Activated CD4-positive, alpha-beta T cell treated with anti-CD3 and anti-CD28 coated beads for 1 hour (primary cell): Measurements from ENCODE around the gene CYTH4.
"Not testable (repeated sequence)": the region's sequence is repeated elsewhere in the genome, so short reads cannot be mapped to it uniquely, and the experiment has no call there.

ENCODE experiments used
- DNase-seq: peaks from one replicate; pipeline ENCODE4 v3.0.0-alpha.2; 2020

Gene CYTH4, protein sequence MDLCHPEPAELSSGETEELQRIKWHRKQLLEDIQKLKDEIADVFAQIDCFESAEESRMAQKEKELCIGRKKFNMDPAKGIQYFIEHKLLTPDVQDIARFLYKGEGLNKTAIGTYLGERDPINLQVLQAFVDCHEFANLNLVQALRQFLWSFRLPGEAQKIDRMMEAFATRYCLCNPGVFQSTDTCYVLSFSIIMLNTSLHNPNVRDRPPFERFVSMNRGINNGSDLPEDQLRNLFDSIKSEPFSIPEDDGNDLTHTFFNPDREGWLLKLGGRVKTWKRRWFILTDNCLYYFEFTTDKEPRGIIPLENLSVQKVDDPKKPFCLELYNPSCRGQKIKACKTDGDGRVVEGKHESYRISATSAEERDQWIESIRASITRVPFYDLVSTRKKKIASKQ

GRCh38 chr22:37282385-37282677 lies at the start of gene CYTH4:
Gene CYTH4, plus strand, starts transcription at chr22:37282508. Its CDS starts 62 bp downstream, at chr22:37282570.
- DNase-seq: peak; percentile 64

- DNase-seq: not testable (repeated sequence)
Measured at GRCh38 chr22:37233371-37233750, 48.9 kb upstream of the CYTH4 start.

GRCh38 chr22:37233751-37234631 lies 48.3 kb upstream of the CYTH4 start:
- no peak for DNase-seq

DNA sequence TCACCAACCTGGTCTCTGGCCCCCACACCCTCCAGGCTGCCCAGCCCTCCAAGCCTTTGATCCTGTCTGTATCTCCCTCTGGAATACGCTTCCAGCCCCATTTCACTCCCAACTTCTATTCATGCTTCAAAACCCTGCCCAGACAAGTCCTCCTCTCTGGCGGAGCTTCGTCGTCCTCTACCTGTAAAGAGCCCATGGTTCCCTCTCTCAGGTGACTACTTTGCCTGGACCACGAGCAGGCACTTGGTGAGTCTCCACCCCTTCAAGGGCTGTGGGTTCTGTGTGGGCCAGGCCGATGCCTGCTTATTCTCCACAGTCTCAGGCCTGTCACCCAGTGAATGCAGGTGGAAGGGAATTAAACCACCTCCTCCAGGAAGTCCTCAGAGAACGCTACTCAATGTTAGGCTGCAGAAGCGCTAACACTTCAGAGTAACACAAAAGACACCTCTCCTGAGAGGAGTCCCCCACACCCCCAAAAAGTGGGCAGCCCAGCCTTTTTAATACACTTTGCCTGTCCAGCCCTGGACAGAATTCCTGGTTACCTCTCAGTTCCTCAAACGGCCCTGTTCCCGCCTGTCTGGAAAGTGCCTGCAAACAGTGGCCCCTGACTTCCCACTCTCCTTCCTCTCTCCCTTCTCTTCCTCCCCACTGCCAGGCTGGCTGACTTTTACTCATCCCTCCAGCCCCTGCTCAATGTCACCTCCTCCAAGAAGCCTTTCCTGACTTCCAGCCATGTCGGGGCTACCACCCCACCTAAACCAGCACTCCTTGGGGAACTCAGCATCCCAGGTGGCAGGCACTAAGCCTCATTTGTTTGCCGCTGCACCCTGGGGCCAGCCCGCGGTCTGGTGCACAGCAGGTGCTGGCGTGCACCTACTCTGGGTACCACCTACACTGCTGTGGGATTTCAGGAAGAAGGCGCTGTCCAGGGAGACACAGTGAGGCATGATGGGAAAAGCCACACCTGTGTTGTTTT lies 47.3 kb upstream of the CYTH4 start:
- no peak for DNase-seq

DNA sequence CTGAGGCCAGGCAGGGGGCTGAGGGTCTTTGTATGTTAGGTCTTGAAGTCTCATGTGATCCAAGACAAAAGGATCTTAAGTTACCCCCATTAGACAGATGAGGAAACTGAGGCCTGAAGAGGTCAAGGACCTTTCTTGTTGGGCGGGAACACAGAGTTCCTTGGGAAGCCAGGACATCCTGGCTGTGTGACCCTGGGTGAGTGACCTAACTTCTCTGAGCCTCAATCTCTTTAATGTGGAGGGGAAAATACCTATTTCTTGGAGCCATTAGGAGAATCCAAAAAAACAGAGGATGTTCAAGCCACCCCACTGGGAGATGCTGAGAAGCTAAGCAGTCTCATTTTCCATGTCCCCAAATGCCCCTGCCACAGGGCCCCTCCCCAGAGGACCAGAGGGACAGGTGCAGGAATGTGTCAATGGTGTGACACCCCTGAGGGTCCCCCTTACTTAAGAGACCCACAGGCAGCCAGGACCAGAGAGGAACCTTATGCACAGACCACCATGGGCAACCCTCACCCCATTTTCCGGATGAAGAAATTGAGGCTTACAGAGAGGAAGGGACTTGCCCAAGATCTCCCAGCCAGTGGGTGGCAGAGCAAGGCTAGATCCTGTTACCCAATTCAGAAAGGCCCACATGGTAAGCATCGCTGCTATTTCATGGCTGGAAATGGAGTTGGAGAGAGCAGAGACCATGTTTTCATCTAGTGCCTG lies 46.3 kb upstream of the CYTH4 start:
- no peak for DNase-seq

GRCh38 chr22:37237371-37238268 lies 44.7 kb upstream of the CYTH4 start:
- no peak for DNase-seq

- no peak for DNase-seq
Measured at GRCh38 chr22:37239336-37240239, 42.7 kb upstream of the CYTH4 start.

GRCh38 chr22:37240240-37240940 lies 41.9 kb upstream of the CYTH4 start:
- no peak for DNase-seq

GRCh38 chr22:37240941-37241320 lies 41.4 kb upstream of the CYTH4 start:
- DNase-seq: no peak

DNA sequence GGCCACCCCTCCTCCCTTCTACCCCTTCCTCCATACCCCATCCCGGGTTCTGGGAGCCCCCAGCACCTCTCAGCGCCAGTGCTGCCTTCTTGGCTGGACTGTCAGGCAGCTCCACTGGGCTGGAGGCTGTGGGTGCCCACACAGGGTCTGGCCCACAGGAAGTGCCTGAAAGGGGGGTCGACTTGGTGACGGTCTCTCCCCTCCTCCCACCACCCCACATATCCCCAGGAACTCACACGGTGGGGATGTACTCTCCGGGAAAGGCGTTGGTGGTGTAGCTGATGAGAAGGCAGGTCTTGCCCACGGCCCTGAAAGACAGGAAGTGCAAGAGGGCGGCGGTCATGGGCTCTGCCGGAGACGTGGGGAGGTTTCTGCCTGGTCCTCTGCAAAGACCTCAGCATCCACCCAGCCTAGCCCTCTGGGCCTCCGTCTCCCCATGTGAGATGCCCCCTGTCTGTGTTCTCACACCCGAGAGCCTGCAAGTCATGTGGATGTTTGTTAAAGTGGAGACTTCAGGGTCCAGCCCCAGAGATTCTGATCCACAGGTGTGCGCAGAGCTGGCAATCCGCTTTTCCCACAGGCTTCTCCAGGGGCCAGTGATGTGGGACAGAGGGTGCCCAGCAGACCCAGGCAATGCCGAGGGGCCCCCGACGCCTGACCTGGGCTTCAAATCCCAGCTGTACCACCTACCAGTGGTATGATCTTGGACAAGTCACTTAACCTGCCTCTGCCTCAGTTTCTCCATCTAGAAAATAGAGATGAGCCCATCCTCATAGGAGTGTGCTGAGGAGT lies 40.8 kb upstream of the CYTH4 start:
- no peak for DNase-seq

- peak; percentile 87 for DNase-seq
Measured at GRCh38 chr22:37242395-37242918, 39.9 kb upstream of the CYTH4 start.

DNA sequence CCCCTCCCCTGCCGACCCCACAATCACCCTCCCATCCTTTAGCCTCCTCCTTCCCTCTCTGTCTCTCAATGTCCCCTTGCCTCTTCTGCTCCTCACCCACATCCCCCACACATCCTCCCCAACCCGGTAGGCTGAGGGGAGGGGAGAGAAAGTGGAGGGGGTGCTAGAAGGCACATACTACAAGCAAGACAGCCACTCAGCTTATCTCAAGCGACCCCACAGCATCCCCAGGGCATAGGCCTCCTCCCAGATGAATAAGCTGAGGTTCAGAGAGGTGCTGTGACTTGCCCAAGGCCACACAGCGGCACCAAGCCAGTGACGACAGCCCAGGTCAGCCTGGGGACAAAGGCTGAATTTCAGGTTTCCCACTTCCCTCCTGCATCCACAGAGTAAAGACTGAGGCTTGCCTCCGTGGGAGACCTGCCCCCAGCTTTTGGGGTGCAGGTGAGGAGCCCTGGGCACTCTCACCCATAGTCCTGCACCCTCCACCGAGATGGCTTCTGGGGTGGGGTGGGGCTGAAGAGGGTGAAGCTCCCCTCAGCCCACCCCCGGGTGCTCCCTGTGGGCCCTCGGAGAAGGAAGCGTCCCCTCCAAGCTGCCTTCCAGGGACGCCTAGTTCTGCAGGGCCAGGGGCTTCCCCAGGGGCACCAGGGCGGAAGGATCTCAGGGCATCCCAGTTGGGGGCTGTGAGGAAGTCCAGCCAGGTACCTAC lies 38.8 kb upstream of the CYTH4 start:
- DNase-seq: no peak

DNA sequence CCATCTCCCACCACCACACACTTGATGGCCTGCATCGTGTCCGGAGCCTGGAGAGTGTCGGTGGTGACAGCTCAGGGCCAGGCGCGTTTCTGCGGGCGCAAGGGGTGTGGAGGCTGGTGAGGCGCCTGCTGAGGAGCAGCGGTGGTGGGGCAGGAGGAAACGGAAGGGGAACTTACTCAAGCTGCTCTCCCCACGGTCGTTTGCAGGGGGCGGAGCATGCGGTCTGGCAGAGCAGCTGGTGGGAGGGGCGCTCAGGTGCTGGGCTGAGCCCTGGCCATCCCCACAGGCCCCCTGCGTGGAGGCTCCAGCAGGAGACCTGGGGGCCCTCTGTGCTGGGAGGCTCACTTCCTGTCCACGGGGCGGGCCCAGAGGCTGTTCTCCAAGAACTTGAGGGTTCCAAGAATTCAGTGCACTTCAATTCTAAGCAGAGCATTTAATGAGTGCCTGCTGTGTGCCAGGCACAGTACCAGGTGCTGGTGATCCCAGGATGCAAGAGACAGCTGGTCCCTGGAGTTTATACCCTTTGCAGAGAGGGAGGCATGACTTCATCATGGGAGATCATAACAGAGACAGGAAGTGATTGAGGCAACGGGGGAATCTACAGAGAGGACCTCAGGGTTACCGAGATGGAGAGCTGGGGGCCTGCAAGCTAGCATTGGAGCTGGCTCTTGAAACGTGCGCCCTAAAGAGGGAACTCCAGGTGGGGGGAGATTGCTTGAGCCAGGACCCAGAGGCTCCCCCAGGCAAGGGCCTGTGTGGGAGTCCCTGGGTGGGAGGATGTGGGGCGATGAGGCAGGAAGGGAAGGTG lies 38.0 kb upstream of the CYTH4 start, which contains the start of gene RAC2:
Gene RAC2 (minus strand): TSS at position 156 of the 808 bp plus-strand sequence. CDS start 121 bp downstream, at position 35.
- DNase-seq: peak; percentile 82

DNA sequence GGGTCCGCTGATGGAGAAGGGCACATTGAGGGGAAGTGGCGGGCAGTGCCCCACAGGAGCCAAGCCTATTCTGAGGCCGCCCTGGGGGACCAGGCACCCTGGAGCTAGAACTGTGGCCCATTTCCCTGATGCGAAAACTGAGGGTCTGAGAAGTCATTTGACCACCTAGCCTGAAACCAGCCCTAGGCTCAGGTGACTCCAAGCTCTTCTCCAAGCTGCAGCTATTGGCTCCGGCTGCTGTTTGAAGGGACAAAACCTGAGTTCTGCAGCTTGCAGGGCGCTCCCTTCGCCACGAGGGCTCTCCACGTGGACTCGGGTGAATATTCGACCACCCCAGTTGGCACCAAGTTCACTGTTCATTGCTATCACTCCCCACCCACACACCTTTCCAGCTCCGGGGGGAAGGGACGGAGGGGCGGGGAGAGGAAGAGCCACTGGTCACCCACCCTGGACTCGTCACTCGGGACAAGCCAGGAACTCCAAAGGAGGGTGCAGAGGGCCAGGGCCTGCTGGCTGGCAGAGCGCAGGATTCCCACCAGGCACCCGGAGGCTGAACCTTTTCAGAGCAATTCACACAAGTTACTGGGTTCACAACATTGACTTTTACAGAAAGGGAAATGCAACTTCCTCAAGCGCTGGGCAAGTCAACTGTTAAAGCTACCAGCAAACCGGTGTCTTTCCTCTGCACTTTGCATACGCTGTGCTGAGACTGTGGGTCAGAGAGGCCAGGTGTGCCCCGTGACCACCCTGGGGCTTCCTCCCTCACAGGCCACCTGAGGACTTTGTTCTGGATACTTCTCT lies 37.2 kb upstream of the CYTH4 start:
- peak; percentile 8 for DNase-seq

DNA sequence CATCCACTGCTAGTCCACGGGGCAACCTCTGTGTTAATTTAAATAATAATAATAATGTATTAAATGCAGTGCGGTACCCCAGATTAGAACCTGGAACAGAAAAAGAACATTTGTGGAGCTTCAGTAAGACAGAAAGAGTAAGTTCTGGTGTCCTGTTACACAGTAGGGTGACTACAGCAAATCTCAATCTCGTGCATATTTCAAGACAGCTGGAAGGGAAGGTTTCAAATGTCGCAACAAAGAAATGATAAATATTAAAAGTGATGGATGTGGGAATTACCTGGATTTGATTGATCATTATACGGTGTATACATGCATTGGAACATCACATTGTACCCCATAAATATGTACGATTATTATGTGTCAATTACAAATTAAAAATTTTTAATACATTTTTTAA lies 36.6 kb upstream of the CYTH4 start:
- no peak for DNase-seq

DNA sequence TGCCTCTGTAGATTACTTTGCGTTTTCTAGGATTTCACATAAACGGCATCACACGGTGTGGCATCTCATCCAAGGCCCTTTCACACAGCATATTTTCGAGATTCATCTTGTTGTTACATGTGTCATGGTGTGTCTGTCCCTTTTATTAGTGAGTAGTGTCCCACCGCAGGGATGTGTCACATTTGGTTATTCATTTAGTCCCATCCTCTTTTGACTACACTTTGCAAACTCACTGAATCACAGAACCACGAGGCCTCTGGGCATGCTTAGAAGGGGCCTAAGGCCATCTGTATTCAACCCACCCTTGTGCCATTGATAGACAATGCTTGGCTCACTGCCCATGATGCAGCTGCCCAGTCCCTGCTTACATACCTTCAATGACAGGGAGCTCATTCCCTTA lies 34.1 kb upstream of the CYTH4 start:
- no peak for DNase-seq
